GM13977 (cell line): Measurements from ENCODE around the gene CRHR1.

Experiments used
- DNase-seq: peaks from one replicate; pipeline ENCODE4 v3.0.0; 2012; ENCODE audit warnings: low spot score
- in situ Hi-C: fragments of 300-500 bp; cut with MboI; formaldehyde crosslinking; loops from one replicate; pipeline ENCODE4 v1.12.0; 2022; ENCODE audit warnings: low sequenced_read_pairs, low pct_unique_long_range_greater_than_20kb, mixed read lengths, inconsistent platforms; ENCODE audit not compliant: unreplicated experiment
- TF ChIP-seq, protein P1 (sequence below): IDR thresholded peaks from 2 replicates; pipeline ENCODE4 v1.5.1; 2012; ENCODE audit warnings: mild to moderate bottlenecking, control low read depth; ENCODE audit not compliant: insufficient read depth; ENCODE audit errors: extremely low read depth, missing control alignments

The CRHR1 gene

DNA sequence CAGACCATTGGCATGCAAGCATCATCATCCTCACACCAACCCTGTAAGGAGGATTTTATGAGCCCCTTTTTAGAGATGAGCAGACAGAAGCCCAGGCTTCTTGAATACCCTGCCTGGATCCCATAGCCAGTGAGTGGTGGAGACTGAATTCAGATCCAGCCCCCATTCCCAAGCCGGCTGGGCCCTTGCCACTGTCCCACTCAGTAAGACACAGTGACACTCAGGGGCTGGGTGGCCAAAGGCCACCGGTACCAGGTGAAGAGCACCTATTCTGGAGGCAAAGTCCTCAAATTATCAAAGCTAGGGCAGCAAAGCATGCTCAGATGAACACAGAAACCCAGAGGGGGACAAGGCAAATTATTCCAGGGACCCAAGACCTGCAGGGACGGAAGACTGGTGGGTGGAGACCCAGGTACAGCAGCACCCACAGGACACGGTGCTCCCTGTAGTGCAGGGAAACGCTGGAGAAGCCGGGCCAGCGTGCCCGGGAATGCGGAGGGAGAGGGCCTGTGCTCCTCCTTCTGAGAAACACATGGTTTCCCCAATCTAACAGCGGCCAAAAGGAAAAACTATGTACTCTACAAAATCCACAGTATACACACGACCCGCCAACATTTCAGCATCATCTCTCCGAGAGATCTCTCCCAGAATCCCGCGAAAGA is 33.2 kb upstream of the CRHR1 start:
- in situ Hi-C loops, result no loop called here
- DNase-seq, result no peak
- TF ChIP-seq, protein P1, sequence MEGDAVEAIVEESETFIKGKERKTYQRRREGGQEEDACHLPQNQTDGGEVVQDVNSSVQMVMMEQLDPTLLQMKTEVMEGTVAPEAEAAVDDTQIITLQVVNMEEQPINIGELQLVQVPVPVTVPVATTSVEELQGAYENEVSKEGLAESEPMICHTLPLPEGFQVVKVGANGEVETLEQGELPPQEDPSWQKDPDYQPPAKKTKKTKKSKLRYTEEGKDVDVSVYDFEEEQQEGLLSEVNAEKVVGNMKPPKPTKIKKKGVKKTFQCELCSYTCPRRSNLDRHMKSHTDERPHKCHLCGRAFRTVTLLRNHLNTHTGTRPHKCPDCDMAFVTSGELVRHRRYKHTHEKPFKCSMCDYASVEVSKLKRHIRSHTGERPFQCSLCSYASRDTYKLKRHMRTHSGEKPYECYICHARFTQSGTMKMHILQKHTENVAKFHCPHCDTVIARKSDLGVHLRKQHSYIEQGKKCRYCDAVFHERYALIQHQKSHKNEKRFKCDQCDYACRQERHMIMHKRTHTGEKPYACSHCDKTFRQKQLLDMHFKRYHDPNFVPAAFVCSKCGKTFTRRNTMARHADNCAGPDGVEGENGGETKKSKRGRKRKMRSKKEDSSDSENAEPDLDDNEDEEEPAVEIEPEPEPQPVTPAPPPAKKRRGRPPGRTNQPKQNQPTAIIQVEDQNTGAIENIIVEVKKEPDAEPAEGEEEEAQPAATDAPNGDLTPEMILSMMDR, result no peak

DNA sequence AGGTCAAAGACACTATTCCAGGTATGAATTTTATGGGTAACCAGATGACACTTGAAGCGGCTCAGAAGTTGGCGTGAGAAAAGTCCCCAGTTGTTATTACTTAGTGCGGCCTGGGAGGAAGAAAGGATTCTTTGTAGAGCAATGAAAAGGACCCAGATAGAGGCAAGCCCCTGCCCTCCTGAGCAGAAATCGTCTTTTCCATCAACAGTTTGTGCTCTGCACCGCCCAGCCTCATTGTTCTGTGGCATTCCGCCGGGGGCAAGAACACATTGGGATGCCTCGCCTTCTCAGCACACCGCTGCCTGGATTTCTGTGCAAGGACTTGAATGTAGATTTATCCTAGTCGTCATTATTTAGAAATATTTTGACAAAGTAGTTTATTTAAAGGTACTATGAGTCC is 32.7 kb upstream of the CRHR1 start:
- DNase-seq, result no peak
- in situ Hi-C loops, result no loop called here
- TF ChIP-seq, protein P1, result no peak

DNA sequence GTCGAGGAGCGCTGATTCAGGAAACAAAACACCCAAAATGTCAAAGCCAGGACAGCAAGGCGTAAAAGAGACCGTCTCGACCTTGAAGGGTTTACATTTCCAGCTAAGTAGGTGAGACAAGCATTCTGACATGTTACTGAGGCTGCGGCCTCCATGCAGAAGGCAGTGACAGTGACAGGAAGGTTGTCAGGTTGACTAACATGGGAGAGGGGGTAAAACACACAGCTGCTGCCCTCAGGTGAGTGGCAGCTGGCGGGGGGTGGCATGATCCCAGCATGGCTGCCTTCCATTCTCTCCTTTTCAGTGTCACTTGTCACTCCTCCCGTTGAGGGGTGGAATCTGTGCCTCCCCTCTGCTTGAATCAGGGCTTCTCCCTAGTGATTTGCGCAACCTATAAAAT is 31.9 kb upstream of the CRHR1 start:
- in situ Hi-C loops, result no loop called here
- TF ChIP-seq, protein P1, result no peak
- no peak for DNase-seq

GRCh38 chr17:45753645-45754225 is 30.4 kb upstream of the CRHR1 start:
- TF ChIP-seq, protein P1, result no peak

GRCh38 chr17:45755050-45755449 is 29.1 kb upstream of the CRHR1 start:
- DNase-seq, result no peak
- TF ChIP-seq, protein P1, result no peak
- in situ Hi-C loops, result no loop called here

More at GRCh38 chr17:45753645-45754225, 30.4 kb upstream of the CRHR1 start:
- in situ Hi-C loops, result no loop called here
- no peak for DNase-seq

DNA sequence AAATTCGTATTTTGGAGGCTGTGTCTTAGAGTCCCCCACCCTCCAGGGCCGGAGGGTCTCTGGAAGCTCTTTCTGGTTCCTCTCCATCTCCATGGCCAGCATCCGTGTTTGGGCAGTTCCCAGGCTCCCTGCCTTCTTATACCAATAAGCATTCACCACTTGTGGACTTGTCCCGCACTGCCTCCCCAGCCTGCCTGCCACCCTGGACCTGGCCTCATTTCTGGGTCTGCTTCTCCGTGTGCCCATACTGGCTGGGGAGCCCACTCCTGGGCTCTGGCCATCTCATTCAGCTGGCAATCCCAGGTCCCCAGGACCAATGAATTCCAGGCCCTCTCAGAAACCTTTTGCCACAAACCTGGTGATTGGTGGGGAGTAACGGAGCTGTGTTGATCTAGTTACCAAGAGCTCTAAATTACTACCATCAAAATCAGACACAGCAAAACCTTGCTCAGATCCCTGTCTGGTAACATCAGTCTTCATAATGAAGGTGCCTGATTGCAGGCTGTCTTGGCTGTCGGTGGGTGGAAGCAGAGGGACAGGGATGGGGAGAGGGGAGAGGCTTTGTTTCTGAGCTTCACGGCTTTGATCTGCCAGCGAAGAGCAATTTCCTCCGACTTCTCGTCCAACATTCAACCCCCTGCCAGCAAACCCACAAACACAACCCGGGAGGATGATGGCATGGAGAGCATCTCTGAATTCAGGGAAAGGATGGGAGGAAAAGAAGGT is 27.7 kb upstream of the CRHR1 start:
- in situ Hi-C loops, result no loop called here

More for the DNA sequence above, 27.7 kb upstream of the CRHR1 start:
- TF ChIP-seq, protein P1, result no peak
- no peak for DNase-seq
